HG03571 (cell line): ENCODE data around the gene MYO9B.
"Not testable (repeated sequence)": the region's sequence is repeated elsewhere in the genome, so short reads cannot be mapped to it uniquely, and the experiment has no call there.

Experiments
- ATAC-seq: cut with Tn5 transposase; IDR thresholded peaks from one replicate; pipeline ENCODE4 v1.9.1; 2021; ENCODE audit not compliant: unreplicated experiment

Gene MYO9B

GRCh38 chr19:17171874-17172273, 96.3 kb downstream of the MYO9B start:
- no peak for ATAC-seq

- ATAC-seq: no peak
Observed at GRCh38 chr19:17172624-17173345, 97.2 kb downstream of the MYO9B start.

GRCh38 chr19:17178291-17178690, 102.7 kb downstream of the MYO9B start:
- no peak for ATAC-seq

- ATAC-seq: no peak
Observed at GRCh38 chr19:17180997-17181702, 105.6 kb downstream of the MYO9B start.

GRCh38 chr19:17183271-17183761, 107.7 kb downstream of the MYO9B start:
- ATAC-seq: no peak

GRCh38 chr19:17183858-17184321, 108.3 kb downstream of the MYO9B start:
- no peak for ATAC-seq

- no peak for ATAC-seq
Observed at GRCh38 chr19:17184371-17184841, 108.8 kb downstream of the MYO9B start.

- ATAC-seq: no peak
Observed at GRCh38 chr19:17185590-17185989, 110.0 kb downstream of the MYO9B start.

GRCh38 chr19:17191736-17192135, 116.2 kb downstream of the MYO9B start:
- not testable (repeated sequence) for ATAC-seq

GRCh38 chr19:17192751-17193150, 117.2 kb downstream of the MYO9B start:
- ATAC-seq: no peak

- ATAC-seq: no peak
Observed at GRCh38 chr19:17194608-17195007, 119.0 kb downstream of the MYO9B start.

GRCh38 chr19:17195106-17195505, 119.5 kb downstream of the MYO9B start:
- ATAC-seq: no peak

- ATAC-seq: no peak
Observed at GRCh38 chr19:17196610-17197009, 121.0 kb downstream of the MYO9B start.

GRCh38 chr19:17197666-17198065, 122.1 kb downstream of the MYO9B start:
- ATAC-seq: no peak

- ATAC-seq: no peak
Observed at GRCh38 chr19:17200408-17201079, 125.0 kb downstream of the MYO9B start.

- no peak for ATAC-seq
Observed at GRCh38 chr19:17202249-17202648, 126.7 kb downstream of the MYO9B start.

- no peak for ATAC-seq
Observed at GRCh38 chr19:17202713-17203112, 127.1 kb downstream of the MYO9B start.

- ATAC-seq: no peak
Observed at GRCh38 chr19:17205237-17206140, 129.9 kb downstream of the MYO9B start.

- ATAC-seq: no peak
Observed at GRCh38 chr19:17206736-17207581, 131.4 kb downstream of the MYO9B start.
